A549 (cell line): Measurements from ENCODE around the gene PTOV1. TPM values are rescaled to one million over a fixed set of nuclear protein-coding genes. Genes with fewer than 3 reads are reported as not detected.

Experiments
- ATAC-seq, 2 experiments: fragments of 200-7000 bp in 1 of 2; fragments of >200 bp in 1 of 2; cut with Nextera tagmentation in 1 of 2; cut with Tn5 transposase in 1 of 2; 3 replicates each; pipeline versions ENCODE4 v1.8.0 to v1.9.1; 2018 to 2020; ENCODE audit warnings: mild to moderate bottlenecking in 1 of 2, moderate library complexity in 1 of 2
- CTCF ChIA-PET: fragments of 300-600 bp; sonication (Branson Sonifier 250); formaldehyde crosslinking; extraction: SDS; loops from one replicate; lab custom pipeline; 2021; ENCODE audit warnings: antibody characterized with exemption, inconsistent platforms; lab: Yijun Ruan, JAX
- POLR2A ChIA-PET: fragments of 350-600 bp; formaldehyde crosslinking; extraction: SDS; loops from one replicate; lab custom pipeline; 2021; ENCODE audit warnings: antibody characterized with exemption, inconsistent platforms; lab: Yijun Ruan, JAX
- DNase-seq, 2 experiments: peaks; one replicate each; pipeline versions ENCODE4 v3.0.0 to v3.0.0-alpha.2; 2011 to 2016; ENCODE audit warnings: low read depth in 1 of 2, low spot score in 1 of 2
- FAIRE-seq: peaks from 2 replicates; lab custom pipeline; 2011; peaks lifted over from hg19 to GRCh38; lab: Jason Lieb, UNC
- H3K27ac ChIP-seq, 2 experiments: fragments of >200 bp; sonication (Bioruptor Twin); formaldehyde crosslinking; 3 replicates each; pipeline ENCODE4 v1.5.1; 2016 to 2017
- H3K4me1 ChIP-seq: fragments of >200 bp; sonication (Bioruptor Twin); formaldehyde crosslinking; 3 replicates; pipeline ENCODE4 v1.6.1; 2016
- H3K4me2 ChIP-seq: fragments of >200 bp; sonication (Bioruptor Twin); formaldehyde crosslinking; 3 replicates; pipeline ENCODE4 v1.6.1; 2016
- H3K4me3 ChIP-seq: fragments of >200 bp; sonication (Bioruptor Twin); formaldehyde crosslinking; 3 replicates; pipeline ENCODE4 v1.5.1; 2016
- H3K9me3 ChIP-seq: fragments of >200 bp; sonication (Bioruptor Twin); formaldehyde crosslinking; 3 replicates; pipeline ENCODE4 v1.6.1; 2016
- BCL3 ChIP-seq: fragments of >200 bp; sonication (Bioruptor Twin); formaldehyde crosslinking; IDR thresholded peaks from 3 replicates; pipeline ENCODE4 v1.6.1; 2016
- BHLHE40 ChIP-seq: IDR thresholded peaks from 2 replicates; pipeline ENCODE4 v1.6.1; 2012; ENCODE audit warnings: low read depth, low read length, inconsistent platforms
- CBX2 ChIP-seq: fragments of 200-600 bp; sonication (generic); IDR thresholded peaks from 2 replicates; pipeline ENCODE4 v1.6.1; 2016; ENCODE audit warnings: low read depth, mild to moderate bottlenecking, borderline replicate concordance
- CHD4 ChIP-seq: fragments of 200-600 bp; sonication (generic); IDR thresholded peaks from 2 replicates; pipeline ENCODE4 v1.6.1; 2016; ENCODE audit warnings: antibody characterized with exemption, mild to moderate bottlenecking, borderline replicate concordance
- EHF ChIP-seq: fragments of 250-450 bp; sonication (Bioruptor Pico); IDR thresholded peaks from 2 replicates; pipeline ENCODE4 v1.5.0; 2020; ENCODE audit warnings: mild to moderate bottlenecking
- ESRRA ChIP-seq: fragments of 150-350 bp; IDR thresholded peaks from 2 replicates; pipeline ENCODE4 v1.6.1; 2014; ENCODE audit warnings: mild to moderate bottlenecking, low read length, borderline replicate concordance
- HDAC2 ChIP-seq: fragments of 200-600 bp; sonication (generic); IDR thresholded peaks from 2 replicates; pipeline ENCODE4 v1.6.1; 2016
- HEYL ChIP-seq: fragments of 250-450 bp; sonication (Bioruptor Pico); IDR thresholded peaks from 2 replicates; pipeline ENCODE4 v1.8.0; 2021; ENCODE audit warnings: mild to moderate bottlenecking, moderate library complexity
- HOXB5 ChIP-seq: fragments of 250-450 bp; sonication (Bioruptor Pico); IDR thresholded peaks from 2 replicates; pipeline ENCODE4 v1.5.0; 2020; ENCODE audit warnings: mild to moderate bottlenecking, moderate library complexity
- MAFK ChIP-seq: fragments of 450-650 bp; IDR thresholded peaks from 2 replicates; pipeline ENCODE4 v1.6.1; 2014; ENCODE audit not compliant: partially characterized antibody
- MAZ ChIP-seq: fragments of 150-350 bp; IDR thresholded peaks from 2 replicates; pipeline ENCODE4 v1.6.1; 2014; ENCODE audit warnings: antibody characterized with exemption, low read depth, low read length, borderline replicate concordance
- NR3C1 ChIP-seq: fragments of >200 bp; sonication (Bioruptor Twin); formaldehyde crosslinking; IDR thresholded peaks from 3 replicates; pipeline ENCODE4 v1.6.1; 2017
- POLR2A ChIP-seq: IDR thresholded peaks from 2 replicates; pipeline ENCODE4 v1.6.1; 2012; ENCODE audit warnings: mild to moderate bottlenecking, low read length
- POLR2AphosphoS2 ChIP-seq: conservative IDR thresholded peaks from 2 replicates; pipeline ENCODE4 v1.6.1; 2012; ENCODE audit warnings: low read length, improper control_type of control experiment, inconsistent platforms
- RARB ChIP-seq: fragments of 250-450 bp; sonication (Bioruptor Pico); IDR thresholded peaks from 2 replicates; pipeline ENCODE4 v1.8.0; 2021; ENCODE audit warnings: mild to moderate bottlenecking, moderate library complexity
- RCOR1 ChIP-seq: fragments of 150-350 bp; IDR thresholded peaks from 2 replicates; pipeline ENCODE4 v1.6.1; 2014; ENCODE audit warnings: antibody characterized with exemption, low read length, low read depth
- SMC3 ChIP-seq: fragments of >200 bp; sonication (Bioruptor Twin); formaldehyde crosslinking; IDR thresholded peaks from 3 replicates; pipeline ENCODE4 v1.6.1; 2018; ENCODE audit warnings: inconsistent platforms
- ZC3H11A ChIP-seq: fragments of 450-650 bp; IDR thresholded peaks from 2 replicates; pipeline ENCODE4 v1.6.1; 2014; ENCODE audit warnings: antibody characterized with exemption, mild to moderate bottlenecking
- ZFP36 ChIP-seq: fragments of 450-650 bp; IDR thresholded peaks from 2 replicates; pipeline ENCODE4 v1.6.1; 2014; ENCODE audit warnings: borderline replicate concordance; ENCODE audit not compliant: partially characterized antibody
- ZNF302 ChIP-seq: fragments of 250-450 bp; sonication (Bioruptor Pico); IDR thresholded peaks from 2 replicates; pipeline ENCODE4 v1.9.0; 2021; ENCODE audit warnings: inconsistent platforms, mild to moderate bottlenecking, moderate library complexity
- WGBS: methylation state at CpG from one replicate; pipeline ENCODE4 v1.1.6; 2017; ENCODE audit errors: missing lambda C conversion rate; 5-methylcytosine and 5-hydroxymethylcytosine counted together
- polyA plus RNA-seq, 4 experiments: library from polyadenylated mRNA; depleted of rRNA in 3 of 4; stranded (reverse); fragments of >200 nt; fragmentation: RNase III in 1 of 4; extraction: RNeasy Plus Mini Kit Qiagen cat#74134 plus additional on column Dnase treatment in 1 of 4; gene quantifications; 2 replicates in 3 of 4; 3 replicates in 1 of 4; pipeline ENCODE4 v1.2.3, GENCODE V29; 2011 to 2017
- TF ChIP-seq, protein P1 (sequence below): fragments of 250-450 bp; sonication (Bioruptor Pico); IDR thresholded peaks from 2 replicates; pipeline ENCODE4 v1.5.0; 2020; ENCODE audit warnings: low read depth, mild to moderate bottlenecking, moderate library complexity
- TF ChIP-seq, protein P2 (sequence below): fragments of 150-350 bp; IDR thresholded peaks from 2 replicates; pipeline ENCODE4 v1.6.1; 2014; ENCODE audit warnings: low read depth, mild to moderate bottlenecking, low read length

Gene PTOV1
- polyA plus RNA-seq, 2 of the 4 experiments (the other 2 are of a cell fraction): 27.7 to 147 TPM

DNA sequence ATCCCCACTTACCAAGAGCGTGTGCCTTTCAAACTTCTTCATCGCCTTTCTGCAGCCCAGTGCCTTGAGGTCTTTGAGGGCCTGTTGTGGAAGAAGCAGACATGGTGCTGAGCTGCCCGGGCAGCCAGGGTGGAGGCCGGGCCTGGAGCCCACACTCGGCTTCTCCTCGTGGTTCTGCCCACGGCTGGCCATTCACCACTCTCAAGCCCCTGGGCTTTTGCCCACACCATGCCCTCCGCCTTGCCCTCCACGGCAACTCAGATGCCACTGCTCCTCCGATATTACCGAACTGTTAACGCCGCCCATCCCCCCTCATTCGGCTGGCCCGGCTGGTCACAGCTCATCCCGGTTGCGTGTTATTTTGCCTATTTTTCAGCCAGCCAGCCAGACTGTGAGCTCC lies 40.4 kb downstream of the PTOV1 start:
- H3K4me1 ChIP-seq: peaks cover 6% of the 10 kb centered on the region; the same call in 1 of the 3 replicates
- TF ChIP-seq CHD4 (no peak), CBX2 (no peak), BHLHE40 (no peak), POLR2AphosphoS2 (no peak), RCOR1 (no peak), MAFK (no peak), EHF (no peak), ZNF302 (CRISPR knock-in tag) (no peak), HDAC2 (no peak), ZC3H11A (no peak), ESRRA (no peak), HEYL (CRISPR knock-in tag) (no peak), BCL3 (no peak), MAZ (no peak), POLR2A (no peak), SMC3 (no peak), RARB (CRISPR knock-in tag) (no peak), NR3C1 (no peak)
- TF ChIP-seq, protein P1, sequence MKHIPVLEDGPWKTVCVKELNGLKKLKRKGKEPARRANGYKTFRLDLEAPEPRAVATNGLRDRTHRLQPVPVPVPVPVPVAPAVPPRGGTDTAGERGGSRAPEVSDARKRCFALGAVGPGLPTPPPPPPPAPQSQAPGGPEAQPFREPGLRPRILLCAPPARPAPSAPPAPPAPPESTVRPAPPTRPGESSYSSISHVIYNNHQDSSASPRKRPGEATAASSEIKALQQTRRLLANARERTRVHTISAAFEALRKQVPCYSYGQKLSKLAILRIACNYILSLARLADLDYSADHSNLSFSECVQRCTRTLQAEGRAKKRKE: no peak
- TF ChIP-seq, protein P2, sequence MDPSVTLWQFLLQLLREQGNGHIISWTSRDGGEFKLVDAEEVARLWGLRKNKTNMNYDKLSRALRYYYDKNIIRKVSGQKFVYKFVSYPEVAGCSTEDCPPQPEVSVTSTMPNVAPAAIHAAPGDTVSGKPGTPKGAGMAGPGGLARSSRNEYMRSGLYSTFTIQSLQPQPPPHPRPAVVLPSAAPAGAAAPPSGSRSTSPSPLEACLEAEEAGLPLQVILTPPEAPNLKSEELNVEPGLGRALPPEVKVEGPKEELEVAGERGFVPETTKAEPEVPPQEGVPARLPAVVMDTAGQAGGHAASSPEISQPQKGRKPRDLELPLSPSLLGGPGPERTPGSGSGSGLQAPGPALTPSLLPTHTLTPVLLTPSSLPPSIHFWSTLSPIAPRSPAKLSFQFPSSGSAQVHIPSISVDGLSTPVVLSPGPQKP: no peak
- DNase-seq (no peak), FAIRE-seq (no peak), ATAC-seq (no peak)
- H3K4me3 ChIP-seq: no peak overlapping the region
- H3K4me2 ChIP-seq: no peak overlapping the region; the same call in 2 of the 3 replicates
- H3K9me3 ChIP-seq: no peaks in the 10 kb centered on the region
- POLR2A ChIA-PET: interaction anchor here (2.6 kb wide), 1 partner anchor 38 kb away, joined by 11 read pairs; the partner anchor contains the start of gene NUP62
- CTCF ChIA-PET: interaction anchor here (0.6 to 3.9 kb wide), 12 partner anchors 9 to 72 kb away, joined by 3 to 27 read pairs (median 6); partner anchors contain the start of genes AKT1S1, ATF5, NUP62 and TBC1D17
- WGBS: 86% methylated on average over 17 of the region's 17 CpGs
- no peak overlapping the region for H3K27ac ChIP-seq

DNA sequence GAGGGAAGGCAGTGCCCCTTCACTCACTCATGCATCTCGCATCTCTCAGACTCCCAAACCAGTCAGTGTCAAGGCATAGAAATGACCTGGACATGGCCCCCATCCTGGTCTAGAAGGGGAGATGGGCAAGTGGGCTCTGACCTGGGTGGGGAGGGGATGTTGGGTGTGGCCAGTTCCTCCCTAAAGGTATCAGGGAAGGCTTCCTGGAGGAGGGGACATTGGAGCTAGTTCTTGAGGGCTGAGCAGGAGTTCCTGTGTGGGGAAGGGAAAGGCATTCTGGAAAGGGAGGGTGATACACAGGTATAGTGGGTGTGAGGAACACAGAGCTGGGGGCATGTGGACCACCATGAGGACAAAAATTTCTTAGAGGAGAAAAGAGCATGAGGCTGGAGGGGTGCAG lies 41.8 kb downstream of the PTOV1 start:
- Histone ChIP-seq H3K4me3 (no peak overlapping the region), H3K4me2 (no peak overlapping the region), H3K27ac (no peak overlapping the region), H3K4me1 (peaks cover 17% of the 10 kb centered on the region; the same call in 2 of the 3 replicates), H3K9me3 (no peaks in the 10 kb centered on the region)
- POLR2A ChIA-PET: interaction anchor here (1.2 to 1.3 kb wide), 2 partner anchors 16 to 37 kb away, joined by 4 to 5 read pairs; partner anchors contain the start of genes AKT1S1 and TBC1D17
- TF ChIP-seq HOXB5 (CRISPR knock-in tag) (no peak), ZFP36 (peak; percentile 83)
- FAIRE-seq (no peak), DNase-seq (no peak), ATAC-seq (no peak)
- WGBS: no CpG with 5 or more reads among the region's 1 CpG
- CTCF ChIA-PET: interaction anchor here (2.3 to 3.2 kb wide), 2 partner anchors 14 to 18 kb away, joined by 12 to 13 read pairs; no protein-coding TSS in a partner anchor
